HG03060 (cell line): ENCODE results near the gene RASIP1.
"Not testable (repeated sequence)": the region's sequence is repeated elsewhere in the genome, so short reads cannot be mapped to it uniquely, and the experiment has no call there.

Experiments used
- ATAC-seq: cut with Tn5 transposase; IDR thresholded peaks from one replicate; pipeline ENCODE4 v1.9.1; 2021; ENCODE audit warnings: low read depth, moderate number of reproducible peaks; ENCODE audit not compliant: unreplicated experiment

RASIP1 gene, protein sequence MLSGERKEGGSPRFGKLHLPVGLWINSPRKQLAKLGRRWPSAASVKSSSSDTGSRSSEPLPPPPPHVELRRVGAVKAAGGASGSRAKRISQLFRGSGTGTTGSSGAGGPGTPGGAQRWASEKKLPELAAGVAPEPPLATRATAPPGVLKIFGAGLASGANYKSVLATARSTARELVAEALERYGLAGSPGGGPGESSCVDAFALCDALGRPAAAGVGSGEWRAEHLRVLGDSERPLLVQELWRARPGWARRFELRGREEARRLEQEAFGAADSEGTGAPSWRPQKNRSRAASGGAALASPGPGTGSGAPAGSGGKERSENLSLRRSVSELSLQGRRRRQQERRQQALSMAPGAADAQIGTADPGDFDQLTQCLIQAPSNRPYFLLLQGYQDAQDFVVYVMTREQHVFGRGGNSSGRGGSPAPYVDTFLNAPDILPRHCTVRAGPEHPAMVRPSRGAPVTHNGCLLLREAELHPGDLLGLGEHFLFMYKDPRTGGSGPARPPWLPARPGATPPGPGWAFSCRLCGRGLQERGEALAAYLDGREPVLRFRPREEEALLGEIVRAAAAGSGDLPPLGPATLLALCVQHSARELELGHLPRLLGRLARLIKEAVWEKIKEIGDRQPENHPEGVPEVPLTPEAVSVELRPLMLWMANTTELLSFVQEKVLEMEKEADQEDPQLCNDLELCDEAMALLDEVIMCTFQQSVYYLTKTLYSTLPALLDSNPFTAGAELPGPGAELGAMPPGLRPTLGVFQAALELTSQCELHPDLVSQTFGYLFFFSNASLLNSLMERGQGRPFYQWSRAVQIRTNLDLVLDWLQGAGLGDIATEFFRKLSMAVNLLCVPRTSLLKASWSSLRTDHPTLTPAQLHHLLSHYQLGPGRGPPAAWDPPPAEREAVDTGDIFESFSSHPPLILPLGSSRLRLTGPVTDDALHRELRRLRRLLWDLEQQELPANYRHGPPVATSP

DNA sequence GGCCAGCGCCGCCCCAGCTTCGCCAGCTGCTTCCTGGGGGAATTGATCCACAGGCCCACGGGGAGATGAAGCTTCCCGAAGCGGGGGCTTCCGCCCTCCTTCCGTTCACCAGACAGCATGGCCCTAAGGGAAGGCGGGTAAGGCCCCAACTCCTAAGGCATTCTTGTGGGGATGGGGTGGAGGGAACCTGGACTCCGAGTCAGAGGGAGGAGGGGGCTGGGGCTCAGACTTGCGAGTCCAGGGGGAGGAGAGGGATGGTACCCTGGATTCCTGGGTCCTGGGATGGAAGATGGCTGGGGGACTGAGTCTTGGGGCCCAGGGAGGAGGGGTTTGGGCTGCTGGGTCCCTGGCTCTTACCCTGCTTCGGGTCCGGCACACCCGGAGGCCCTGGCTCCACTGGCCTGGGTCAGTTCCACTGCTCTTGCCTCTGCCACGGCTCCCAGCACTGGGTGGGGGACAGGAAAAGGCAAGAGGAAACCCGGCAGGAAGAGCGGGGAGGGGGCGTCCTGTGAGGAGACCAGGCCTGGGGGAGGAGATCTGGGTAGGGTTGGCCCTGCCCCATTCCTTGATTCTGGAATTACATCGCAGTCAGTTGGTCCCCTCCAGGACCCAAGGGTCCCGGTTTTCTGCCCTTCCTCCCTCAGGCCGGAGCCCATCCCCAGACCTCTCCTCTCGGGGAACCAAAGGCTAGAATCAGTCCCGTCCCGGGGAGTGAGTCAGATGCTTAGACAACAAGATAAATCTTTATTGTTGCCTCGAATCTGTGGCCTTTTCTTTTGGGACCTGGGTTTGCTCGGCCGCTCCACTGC lies at the start of gene RASIP1:
Gene RASIP1 (minus strand): TSS at position 447 of the 809 bp plus-strand sequence. CDS start 328 bp downstream, at position 119.
- ATAC-seq = no peak

DNA sequence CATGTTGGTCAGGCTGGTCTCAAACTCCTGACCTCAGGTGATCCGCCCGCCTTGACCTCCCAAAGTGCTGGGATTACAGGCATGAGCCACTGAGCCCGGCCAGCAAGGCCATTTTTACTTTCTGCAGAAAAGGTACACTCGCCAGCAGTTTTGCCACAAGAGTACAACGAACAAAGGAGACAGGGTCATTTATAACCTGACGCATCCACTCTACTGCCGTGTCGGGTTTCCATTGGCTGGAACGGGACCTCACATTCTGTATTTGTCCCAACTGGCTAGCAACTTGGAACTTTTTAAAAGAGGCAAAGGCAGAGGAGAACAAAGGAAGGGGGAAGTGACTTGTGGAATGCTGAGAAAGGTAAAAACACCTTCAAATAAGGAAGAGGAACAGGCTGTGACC lies 46.9 kb upstream of the RASIP1 start:
- not testable (repeated sequence) for ATAC-seq

DNA sequence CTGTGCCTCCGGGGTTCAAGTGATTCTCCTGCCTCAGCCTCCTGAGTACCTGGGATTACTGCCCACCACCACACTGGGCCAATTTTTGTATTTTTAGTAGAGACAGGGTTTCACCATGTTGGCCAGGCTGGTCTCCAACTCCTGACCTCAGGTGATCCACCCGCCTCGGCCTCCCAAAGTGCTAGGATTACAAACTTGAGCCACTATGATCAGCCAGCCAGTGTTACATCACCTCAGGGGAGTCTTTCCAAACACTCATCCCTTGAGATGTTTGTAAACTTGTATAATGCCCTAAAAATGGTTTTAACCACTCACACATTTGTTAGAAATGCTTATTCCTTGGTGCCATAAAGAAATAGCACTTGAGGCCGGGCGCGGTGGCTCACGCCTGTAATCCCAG lies 46.0 kb upstream of the RASIP1 start:
- not testable (repeated sequence) for ATAC-seq

DNA sequence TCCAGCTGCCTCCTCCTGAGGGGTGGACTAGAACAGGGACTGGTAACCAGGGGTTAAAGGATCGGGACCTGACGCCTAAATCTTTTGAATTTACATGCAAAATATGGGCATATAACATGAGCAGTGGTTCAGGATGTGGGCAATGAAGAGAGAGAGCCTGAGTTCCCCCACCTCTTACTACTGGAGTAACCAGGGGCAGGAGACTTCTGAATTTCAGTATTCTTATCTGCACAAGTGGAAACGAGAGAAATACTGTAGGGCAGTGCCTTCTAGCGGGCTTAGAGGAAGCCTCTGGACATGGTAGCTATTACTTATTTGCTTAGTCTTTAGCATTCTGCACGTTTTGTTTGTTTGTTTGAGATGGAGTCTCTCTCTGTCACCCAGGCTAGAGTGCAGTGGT lies 44.1 kb upstream of the RASIP1 start:
- ATAC-seq = no peak

DNA sequence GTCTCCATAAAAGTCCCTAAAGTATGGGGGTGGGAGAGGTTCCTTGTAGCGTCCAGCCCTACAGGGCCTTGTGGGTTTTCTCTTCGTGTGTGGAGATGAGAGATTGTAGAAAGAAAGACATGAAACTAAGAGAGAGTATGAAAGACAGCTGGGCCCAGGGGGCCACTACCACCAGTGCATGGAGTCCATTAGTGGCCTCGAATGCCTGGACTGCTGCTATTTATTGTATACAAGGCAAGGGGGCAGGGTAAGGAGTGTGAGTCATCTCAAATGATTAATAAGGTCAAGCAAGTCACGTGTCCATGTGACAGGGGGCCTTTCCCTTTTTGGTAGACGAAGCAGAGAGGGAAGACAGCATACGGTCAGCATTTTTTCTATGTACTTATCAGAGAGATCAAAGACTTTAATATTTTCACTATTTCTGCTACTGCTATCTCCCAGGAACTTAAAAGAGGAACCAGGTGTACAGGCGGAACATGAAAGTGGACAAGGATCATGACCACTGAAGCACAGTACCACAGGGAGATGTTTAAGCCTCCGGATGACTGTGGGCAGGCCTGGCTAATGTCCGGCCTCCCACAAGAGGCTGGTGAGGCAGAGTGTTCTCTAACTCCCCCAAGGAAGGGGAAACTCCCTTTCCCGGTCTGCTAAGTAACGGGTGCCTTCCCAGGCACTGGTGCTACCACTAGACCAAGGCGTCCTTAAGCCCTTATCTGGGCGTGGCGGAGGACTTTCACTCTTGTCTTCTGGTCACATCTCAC lies 40.4 kb upstream of the RASIP1 start:
- ATAC-seq = no peak

DNA sequence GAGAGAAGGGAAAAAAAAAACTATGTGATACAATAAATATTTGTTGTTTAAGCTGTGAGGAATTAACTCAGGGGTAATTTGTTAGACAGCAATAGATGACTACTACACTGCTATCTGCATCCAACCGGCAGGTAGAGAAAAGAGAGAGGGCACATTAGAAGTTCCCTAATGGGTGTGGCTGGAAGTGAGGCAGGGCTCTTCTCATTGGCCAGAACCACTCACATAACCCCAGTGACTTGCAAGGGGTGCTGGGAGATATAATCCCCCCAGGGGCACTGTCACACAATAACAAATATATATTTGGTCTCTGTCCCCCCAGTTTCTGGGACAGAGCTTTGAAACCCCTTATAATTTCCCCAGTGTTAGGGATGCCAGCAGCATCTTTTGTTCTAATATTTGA lies 39.2 kb upstream of the RASIP1 start:
- ATAC-seq = no peak

DNA sequence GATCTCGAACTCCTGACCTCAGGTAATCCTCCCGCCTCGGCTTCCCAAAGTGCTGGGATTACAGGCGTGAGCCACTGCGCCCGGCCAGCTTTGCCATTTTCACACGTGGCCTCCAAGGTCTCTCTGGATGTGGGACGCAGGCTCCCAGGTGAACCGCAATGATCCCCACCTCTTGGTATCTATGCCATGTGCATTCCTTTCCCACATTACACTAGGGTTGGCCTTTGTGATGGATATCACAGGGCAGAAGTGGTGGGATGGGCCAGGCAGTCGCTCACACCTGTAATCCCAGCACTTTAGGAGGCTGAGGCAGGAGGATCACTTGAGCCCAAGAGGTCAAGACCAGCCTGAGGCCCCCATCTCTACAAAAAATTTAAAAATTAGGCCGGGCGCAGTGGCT lies 37.3 kb upstream of the RASIP1 start:
- no peak for ATAC-seq

DNA sequence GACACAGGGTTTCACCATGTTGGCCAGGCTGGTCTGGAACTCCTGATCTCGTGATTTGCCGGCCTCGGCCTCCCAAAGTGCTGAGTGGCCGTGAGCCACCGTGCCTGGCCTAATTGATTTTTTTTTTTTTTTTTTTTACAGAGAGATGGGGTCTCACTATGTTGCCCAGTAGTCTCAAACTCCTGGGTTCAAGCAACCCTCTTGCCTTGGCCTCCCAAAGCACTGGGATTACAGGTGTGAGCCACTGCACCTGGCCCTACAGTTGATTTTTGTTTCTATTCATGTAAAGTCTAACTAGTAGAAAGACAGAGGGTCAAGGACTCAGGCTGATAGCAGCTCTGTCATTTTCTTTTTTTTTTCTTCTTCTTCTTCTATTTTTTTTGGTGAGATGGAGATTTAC lies 36.7 kb upstream of the RASIP1 start:
- no peak for ATAC-seq

DNA sequence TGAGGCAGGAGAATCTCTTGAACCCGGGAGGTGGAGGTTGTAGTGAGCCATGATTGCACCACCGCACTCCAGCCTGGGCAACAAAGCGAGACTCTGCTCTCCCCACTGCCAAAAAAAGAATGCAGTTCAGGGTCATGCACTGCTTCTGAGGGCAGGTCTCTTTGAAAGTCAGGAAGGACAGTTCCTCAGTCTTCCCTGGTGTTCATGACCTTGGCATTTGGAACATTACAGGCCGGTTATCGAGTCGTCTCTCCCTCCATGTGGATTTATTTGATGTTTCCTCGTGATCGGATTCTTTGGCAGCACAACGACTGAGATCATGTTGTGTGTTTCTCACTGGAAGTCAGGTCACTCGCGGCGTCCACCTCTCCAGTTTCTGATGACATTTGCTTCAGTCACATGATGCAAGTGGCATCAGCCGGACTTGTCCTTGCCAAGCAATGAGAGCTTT lies 32.1 kb upstream of the RASIP1 start:
- ATAC-seq = no peak

DNA sequence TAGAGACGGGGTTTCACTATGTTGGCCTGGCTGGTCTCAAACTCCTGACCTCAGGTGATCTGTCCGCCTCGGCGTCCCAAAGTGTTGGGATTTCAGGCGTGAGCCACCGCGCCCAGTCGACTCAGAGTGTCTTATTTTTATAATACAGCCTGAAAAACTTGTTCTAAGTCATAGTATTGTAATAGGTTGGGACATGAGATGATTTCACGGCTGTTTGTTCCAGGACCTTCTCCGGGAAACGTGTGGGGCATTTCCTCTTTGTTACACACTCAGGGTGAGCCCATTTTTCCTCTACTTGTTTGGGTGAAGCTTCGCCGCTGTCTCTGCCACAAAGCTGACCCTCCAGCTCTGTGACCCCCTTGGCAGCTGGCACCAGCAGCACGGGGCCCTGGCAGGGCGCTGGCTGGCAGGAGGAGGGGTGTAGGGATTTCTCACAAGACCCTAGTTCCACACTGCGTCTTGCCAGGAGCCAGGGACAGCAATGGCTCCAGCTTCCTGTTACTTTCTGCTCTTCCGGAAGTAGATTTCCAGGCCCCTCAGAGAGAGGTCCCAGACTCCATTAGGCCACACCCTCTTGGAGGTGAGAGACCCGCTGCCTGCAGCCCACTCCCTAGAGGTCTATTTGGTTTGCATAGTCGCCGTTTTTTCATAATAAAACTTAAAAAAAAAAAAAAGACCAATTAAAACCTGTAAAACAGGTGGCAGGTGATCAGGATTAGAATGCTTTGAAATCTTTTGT lies 30.5 kb upstream of the RASIP1 start:
- no peak for ATAC-seq

DNA sequence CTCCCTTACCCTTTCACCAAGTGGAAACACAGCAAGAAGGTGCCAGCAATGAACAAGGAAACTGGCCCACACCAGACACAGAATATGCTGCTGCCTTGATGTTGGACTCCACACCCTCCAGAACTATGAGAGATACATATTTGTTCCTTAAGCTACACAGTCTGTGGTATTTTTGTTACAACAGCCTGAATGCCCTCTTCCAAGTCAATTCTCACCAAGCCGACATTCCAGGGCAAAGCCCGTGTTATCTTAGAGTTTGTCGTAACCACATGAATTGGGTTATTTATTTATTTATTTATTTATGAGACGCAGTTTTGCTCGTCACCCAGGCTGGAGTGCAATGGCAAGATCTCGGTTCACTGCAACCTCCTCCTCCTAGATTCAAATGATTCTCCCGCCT lies 29.9 kb upstream of the RASIP1 start:
- no peak for ATAC-seq

DNA sequence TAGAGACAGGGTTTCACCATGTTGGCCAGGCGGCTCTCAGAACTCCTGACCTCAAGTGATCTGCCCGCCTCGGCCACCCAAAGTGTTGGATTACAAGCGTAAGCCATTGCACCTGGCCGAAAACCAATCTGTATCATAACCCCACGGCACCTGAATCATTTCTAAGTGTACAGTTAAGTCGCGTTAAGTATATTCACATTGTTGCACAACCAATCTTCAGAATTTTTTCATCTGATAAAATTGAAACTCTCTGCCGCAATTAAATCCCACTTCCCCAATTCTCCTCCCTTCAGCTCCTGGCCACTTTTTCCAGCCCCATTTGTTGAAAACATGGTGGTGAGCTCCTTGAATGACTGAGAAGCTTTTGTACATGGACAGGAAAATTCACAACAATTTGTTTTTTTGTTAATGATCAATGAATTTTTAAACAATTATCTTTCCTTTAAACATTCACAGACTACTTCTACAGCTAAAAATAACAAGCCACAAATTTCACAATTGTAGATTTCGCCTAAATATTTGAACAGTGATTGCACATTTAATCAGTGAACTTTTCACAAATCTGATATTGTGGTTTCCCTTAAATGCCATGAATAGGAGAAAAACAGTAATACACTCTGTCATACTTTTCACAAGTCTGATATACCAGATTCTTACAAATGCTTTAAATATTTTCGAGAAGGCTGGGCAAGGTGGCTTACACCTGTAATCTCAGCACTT lies 28.7 kb upstream of the RASIP1 start:
- ATAC-seq = no peak

DNA sequence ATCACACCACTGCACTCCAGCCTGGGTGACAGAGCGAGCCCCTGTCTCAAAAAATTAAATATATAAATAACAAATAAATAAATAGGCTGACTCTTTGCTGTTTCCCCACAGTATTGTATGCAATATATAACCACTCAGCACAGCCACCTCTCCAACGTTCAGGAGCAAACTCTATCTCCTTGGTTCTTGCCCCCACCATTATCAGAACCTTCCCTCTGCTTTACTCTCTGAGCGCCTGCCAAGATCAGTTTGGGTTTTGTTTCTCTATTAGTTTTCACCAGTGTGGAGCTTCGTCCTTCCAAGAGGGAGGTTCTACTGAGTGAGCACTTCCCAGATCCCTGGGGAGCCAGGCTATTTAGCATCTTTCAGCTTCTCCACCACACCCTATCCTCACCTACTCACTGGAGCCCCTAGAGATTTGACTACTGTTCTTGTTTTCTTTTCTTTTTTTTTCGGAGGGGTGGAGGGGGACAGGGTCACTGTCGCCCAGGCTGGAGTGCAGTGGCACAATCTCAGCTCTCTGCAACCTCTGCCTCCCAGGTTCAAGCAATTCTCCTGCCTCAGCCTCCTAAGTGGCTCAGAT lies 27.9 kb upstream of the RASIP1 start:
- ATAC-seq = not testable (repeated sequence)

DNA sequence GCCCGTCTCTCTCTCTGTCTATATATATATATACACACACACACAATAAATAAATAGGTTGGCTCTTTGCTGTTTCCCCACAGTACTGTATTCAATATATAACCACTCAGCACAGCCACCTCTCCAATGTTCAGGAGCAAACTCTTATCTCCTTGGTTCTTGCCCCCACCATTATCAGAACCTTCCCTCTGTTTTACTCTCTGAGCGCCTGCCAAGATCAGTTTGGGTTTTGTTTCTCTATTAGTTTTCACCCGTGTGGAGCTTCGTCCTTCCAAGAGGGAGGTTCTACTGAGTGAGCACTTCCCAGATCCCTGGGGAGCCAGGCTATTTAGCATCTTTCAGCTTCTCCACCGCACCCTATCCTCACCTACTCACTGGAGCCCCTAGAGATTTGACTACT lies 25.4 kb upstream of the RASIP1 start:
- ATAC-seq = not testable (repeated sequence)

DNA sequence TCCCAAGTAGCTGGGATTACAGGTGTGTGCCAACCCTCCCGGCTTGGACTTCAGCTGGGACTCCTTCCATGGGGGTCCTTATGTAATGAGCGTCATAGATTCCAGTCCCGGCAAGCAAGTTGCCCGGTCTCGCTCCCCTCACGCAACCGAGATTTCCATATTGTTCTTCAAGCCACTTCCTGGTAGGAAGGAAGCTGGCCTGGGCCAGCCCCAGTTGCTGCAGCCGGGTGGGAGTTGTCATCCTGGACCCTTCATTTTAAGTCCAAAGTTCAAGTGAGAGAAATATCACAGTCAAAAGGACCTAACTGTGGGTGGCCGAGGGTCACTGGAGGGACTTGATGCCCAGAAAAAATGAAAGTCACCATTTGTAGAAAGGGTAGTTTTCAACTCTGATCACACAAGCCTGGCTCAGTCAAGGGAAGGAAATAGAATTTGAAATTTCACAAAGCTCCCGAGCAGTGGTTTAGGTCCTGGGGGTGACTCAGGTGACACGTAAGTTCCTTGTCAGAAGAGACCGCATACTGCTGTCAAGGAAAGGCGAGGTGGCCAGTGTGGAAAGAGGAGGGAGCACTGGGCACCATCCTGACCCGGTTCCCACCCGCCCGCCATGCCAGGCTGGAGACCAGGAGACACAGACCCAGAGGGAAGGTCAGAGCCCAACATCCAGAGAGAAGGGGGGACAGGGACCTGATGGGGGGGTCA lies 20.2 kb upstream of the RASIP1 start:
- no peak for ATAC-seq

DNA sequence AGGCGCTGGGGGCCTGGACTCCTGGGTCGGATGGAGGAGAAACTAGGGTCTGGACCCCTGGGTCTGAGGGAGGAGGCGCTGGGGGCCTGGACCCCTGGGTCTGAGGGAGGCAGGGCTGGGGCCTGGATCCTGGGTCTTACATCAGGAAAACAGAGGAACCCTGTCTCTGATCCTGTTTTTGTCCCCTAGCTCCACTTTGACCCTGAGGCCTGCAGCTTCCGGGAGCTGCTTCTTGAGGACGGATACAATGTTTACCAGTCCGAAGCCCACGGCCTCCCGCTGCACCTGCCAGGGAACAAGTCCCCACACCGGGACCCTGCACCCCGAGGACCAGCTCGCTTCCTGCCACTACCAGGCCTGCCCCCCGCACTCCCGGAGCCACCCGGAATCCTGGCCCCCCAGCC lies 17.3 kb upstream of the RASIP1 start:
- ATAC-seq = no peak

DNA sequence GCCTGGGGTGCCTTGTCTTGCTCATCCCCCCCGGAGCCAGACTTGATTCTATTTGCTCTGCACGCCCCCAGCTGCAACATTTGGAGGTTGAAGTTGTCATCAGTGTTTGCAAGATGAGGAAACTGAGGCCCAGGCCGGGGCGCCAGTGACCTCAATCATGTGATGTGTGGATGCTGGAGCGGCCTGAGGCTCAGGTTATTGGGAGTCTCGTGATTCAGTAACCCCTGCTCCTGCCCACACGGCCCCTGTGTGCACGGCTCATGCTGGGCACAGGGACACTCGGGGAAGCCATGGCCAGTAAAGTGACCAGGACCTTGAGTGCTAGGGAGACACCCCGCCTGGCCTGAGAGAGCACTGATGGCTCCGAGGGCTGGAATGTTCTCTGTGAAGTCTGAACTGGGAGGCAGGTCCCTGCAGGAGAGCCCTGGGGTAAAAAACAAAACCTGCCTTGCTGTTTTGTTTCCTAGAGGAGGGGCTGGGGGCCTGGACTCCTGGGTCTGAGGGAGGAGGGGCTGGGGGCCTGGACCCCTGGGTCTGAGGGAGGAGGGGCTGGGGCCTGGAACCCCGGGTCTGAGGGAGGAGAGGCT lies 16.8 kb upstream of the RASIP1 start:
- ATAC-seq = no peak
